Lung (tissue), 12 donors: Measurements from ENCODE around the gene FAM50B. TPM values are rescaled to one million over a fixed set of nuclear protein-coding genes. Genes with fewer than 3 reads are reported as not detected.

Experiments
- ATAC-seq: fragments of 200-7000 bp; cut with Tn5 transposase; one replicate; pipeline ENCODE4 v1.9.1; 2020; ENCODE audit warnings: moderate number of reproducible peaks; ENCODE audit not compliant: insufficient read depth, low FRiP score
- DNase-seq, 3 donors: peaks; one replicate each; pipeline ENCODE4 v3.0.0-alpha.2; 2013 to 2017
- H3K27ac ChIP-seq, 2 donors: one replicate each; pipeline ENCODE4 v1.5.1; 2013; ENCODE audit warnings: mild to moderate bottlenecking in 2 of 2, moderate library complexity in 2 of 2, control low read depth in 1 of 2, inconsistent platforms in 1 of 2, low read depth in 1 of 2, low read length in 1 of 2
- H3K27me3 ChIP-seq, 3 donors: one replicate each; pipeline ENCODE4 v1.5.1; 2013; ENCODE audit warnings: low read length in 2 of 3; ENCODE audit not compliant: control insufficient read depth in 3 of 3, insufficient read depth in 3 of 3
- H3K36me3 ChIP-seq, 4 donors: one replicate each; pipeline ENCODE4 v1.5.1; 2013; ENCODE audit warnings: low read length in 4 of 4, mild to moderate bottlenecking in 1 of 4, moderate library complexity in 1 of 4; ENCODE audit not compliant: control insufficient read depth in 4 of 4, insufficient read depth in 4 of 4
- H3K4me1 ChIP-seq, 5 donors: one replicate each; pipeline ENCODE4 v1.5.1; 2013; ENCODE audit warnings: low read length in 5 of 5, mild to moderate bottlenecking in 2 of 5, moderate library complexity in 1 of 5; ENCODE audit not compliant: control insufficient read depth in 5 of 5, insufficient read depth in 5 of 5
- H3K4me3 ChIP-seq: one replicate; pipeline ENCODE4 v1.5.1; 2013; ENCODE audit warnings: mild to moderate bottlenecking, control low read depth, moderate library complexity
- H3K9ac ChIP-seq, 2 donors: one replicate each; pipeline ENCODE4 v1.5.1; 2013; ENCODE audit warnings: low read length in 2 of 2, control low read depth in 1 of 2; ENCODE audit not compliant: insufficient read depth in 1 of 2
- H3K9me3 ChIP-seq, 4 donors: one replicate each; pipeline ENCODE4 v1.5.1; 2013; ENCODE audit warnings: low read length in 3 of 4, mild to moderate bottlenecking in 1 of 4, moderate library complexity in 1 of 4; ENCODE audit not compliant: control insufficient read depth in 4 of 4, insufficient read depth in 3 of 4
- WGBS, 2 donors: extraction: QIAGEN DNeasy Blood & Tissue Kit; methylation state at CpG; one replicate each; pipeline ENCODE4 v1.1.7; 2013; 5-methylcytosine and 5-hydroxymethylcytosine counted together
- polyA plus RNA-seq, 2 donors: library from polyadenylated mRNA; stranded (reverse); fragments of 200-250 nt; gene quantifications; one replicate each; pipeline ENCODE4 v1.2.1, GENCODE V29; 2013
- total RNA-seq, 2 donors: library from RNA; depleted of rRNA in 1 of 2; stranded (reverse); fragments of >200 nt in 1 of 2; gene quantifications; one replicate each; pipeline ENCODE4 v1.2.1, GENCODE V29; 2014 to 2021
- TF ChIP-seq, protein P1 (sequence below): IDR thresholded peaks from 2 replicates; pipeline ENCODE4 v1.5.1; 2012; ENCODE audit warnings: mild to moderate bottlenecking; ENCODE audit errors: control extremely low read depth, extremely low read depth
- donor health status: control.
- donor health status: control.
- donor health status: Bipolar disorder and iron deficiency.
- donor health status: healthy.
- donor health status: DM: yes; HTN: yes; CAD: no.

FAM50B gene
- total and polyA plus RNA-seq, 4 donors: 7.1 to 15.8 (median 11.3) TPM

DNA sequence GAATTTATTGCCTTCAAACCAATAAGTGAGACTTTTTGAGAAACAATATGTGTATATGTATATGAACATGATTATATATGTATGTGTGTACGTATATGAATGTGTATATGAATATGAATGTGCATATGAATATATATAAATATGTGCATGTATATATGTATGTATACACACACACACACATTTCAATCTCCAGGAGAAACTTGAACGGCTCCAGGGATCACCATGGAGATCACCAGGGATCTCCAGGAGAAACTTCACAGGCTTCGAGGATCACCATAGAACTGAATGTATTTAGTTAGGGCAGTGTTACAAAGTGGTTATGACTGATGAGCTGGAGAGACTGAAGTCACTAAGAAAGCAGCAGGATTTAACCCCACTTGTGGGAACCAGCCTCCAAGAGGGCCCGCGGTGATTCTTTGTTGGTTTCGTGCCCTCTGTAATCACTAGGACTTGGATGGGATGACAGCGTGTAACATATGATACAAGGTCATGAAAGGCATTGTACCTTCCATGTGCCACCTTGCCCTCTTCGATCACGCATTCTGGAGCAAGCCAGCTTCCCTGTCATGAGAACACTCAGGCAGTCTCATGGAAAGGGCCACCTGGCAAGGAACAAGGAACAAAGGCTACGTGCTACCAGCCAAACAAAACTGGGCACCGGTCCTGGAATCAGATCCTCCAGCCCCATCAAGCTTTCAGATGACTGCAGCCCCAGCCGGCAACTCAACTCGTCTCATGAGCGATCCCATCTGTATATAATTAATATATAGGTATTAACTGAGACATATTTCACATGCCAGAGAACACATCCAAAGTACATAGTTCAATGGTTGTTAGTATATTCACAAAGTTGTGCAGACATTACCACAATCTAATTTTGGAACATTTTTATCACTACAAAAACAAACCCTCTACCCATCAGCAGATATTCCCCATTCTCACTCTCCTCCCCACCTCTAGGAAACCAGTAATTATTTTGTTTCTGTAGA, 8.6 kb downstream of the FAM50B start:
- Histone ChIP-seq H3K27me3 (no peaks in the 10 kb centered on the region), H3K4me1 (no peaks in the 10 kb centered on the region), H3K4me3 (no peak overlapping the region), H3K36me3 (no peaks in the 10 kb centered on the region), H3K9ac (no peak overlapping the region), H3K9me3 (no peaks in the 10 kb centered on the region), H3K27ac (no peak overlapping the region)
- DNase-seq (no peak), ATAC-seq (no peak)
- TF ChIP-seq, protein P1, sequence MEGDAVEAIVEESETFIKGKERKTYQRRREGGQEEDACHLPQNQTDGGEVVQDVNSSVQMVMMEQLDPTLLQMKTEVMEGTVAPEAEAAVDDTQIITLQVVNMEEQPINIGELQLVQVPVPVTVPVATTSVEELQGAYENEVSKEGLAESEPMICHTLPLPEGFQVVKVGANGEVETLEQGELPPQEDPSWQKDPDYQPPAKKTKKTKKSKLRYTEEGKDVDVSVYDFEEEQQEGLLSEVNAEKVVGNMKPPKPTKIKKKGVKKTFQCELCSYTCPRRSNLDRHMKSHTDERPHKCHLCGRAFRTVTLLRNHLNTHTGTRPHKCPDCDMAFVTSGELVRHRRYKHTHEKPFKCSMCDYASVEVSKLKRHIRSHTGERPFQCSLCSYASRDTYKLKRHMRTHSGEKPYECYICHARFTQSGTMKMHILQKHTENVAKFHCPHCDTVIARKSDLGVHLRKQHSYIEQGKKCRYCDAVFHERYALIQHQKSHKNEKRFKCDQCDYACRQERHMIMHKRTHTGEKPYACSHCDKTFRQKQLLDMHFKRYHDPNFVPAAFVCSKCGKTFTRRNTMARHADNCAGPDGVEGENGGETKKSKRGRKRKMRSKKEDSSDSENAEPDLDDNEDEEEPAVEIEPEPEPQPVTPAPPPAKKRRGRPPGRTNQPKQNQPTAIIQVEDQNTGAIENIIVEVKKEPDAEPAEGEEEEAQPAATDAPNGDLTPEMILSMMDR: no peak
- 92 to 96% methylated on average over 14 of the region's 14 CpGs for WGBS, 2 donors

DNA sequence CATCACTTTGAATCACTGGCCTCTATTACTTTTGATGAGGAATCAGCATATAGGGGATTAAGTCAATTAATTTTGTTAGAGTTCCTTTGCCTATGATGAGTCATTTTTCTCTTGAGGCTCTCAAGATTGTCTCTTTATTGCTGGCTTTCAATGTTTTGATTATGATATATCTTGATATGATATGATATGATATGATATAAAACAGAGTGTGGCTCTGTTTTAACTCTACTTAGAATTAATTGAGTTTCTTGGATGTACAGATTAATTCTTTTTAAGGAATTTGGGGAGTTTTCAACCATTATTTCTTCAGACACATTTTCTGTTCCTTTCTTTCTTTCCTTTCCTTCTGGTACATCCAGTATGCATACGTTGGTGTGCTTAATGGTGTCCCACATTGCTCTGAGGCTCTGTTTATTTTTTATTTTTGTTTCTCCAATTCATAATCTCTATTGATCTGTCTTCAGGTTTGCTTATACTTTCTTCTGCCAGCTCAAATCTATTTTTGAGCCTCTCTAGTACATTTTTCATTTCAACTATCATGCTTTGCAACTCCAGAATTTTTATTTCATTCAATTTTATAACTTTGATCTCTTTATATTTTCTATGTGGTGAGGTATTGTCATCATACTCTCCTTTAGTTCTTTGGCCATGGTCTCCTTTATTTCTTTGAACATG, 10.8 kb downstream of the FAM50B start:
- DNase-seq: no peak
- WGBS, 2 donors: 89 to 92% methylated on average over 1 of the region's 1 CpG

GRCh38 chr6:3861424-3861823, 12.3 kb downstream of the FAM50B start:
- TF ChIP-seq, protein P1: no peak
- no peak for DNase-seq
- H3K9ac ChIP-seq: no peak overlapping the region
- H3K4me3 ChIP-seq: no peak overlapping the region
- no peaks in the 10 kb centered on the region for H3K27me3 ChIP-seq
- H3K4me1 ChIP-seq: no peaks in the 10 kb centered on the region
- H3K27ac ChIP-seq: no peak overlapping the region
- no peak for ATAC-seq
- 89 to 90% methylated on average over 4 of the region's 4 CpGs for WGBS, 2 donors
- no peaks in the 10 kb centered on the region for H3K36me3 ChIP-seq
- peaks cover 0 to 2% (median 0%) of the 10 kb centered on the region in 4 donors for H3K9me3 ChIP-seq

More for the DNA sequence above, 10.8 kb downstream of the FAM50B start:
- no peak overlapping the region for H3K9ac ChIP-seq
- H3K4me1 ChIP-seq: no peaks in the 10 kb centered on the region
- H3K36me3 ChIP-seq: no peaks in the 10 kb centered on the region
- no peaks in the 10 kb centered on the region for H3K9me3 ChIP-seq
- no peak overlapping the region for H3K27ac ChIP-seq
- TF ChIP-seq, protein P1: no peak
- ATAC-seq: no peak
- no peak overlapping the region for H3K4me3 ChIP-seq
- H3K27me3 ChIP-seq: no peaks in the 10 kb centered on the region
